HepG2 (cell line): Measurements from ENCODE around the gene COASY. TPM values are rescaled to one million over a fixed set of nuclear protein-coding genes. Genes with fewer than 3 reads are reported as not detected.
A peak's percentile ranks its signal among the peaks of the same experiment; 100 is the strongest.

Source experiments
- ATF1 ChIP-seq: IDR thresholded peaks from 2 replicates; pipeline ENCODE4 v1.6.1; 2016; ENCODE audit warnings: mild to moderate bottlenecking, control low read depth
- FOXA1 ChIP-seq, 2 experiments: fragments of 450-650 bp in 1 of 2; sonication (generic) in 1 of 2; formaldehyde crosslinking in 1 of 2; IDR thresholded peaks; 2 replicates each; pipeline versions ENCODE4 v1.4.0 to v1.6.1; 2016 to 2020; ENCODE audit warnings: missing genetic modification reagents in 1 of 2
- FOXJ3 ChIP-seq: sonication (generic); formaldehyde crosslinking; IDR thresholded peaks from 2 replicates; pipeline ENCODE4 v1.4.0; 2020; ENCODE audit warnings: missing genetic modification reagents, mild to moderate bottlenecking, borderline replicate concordance
- FOXP4 ChIP-seq: sonication (generic); formaldehyde crosslinking; IDR thresholded peaks from 2 replicates; pipeline ENCODE4 v1.4.0; 2020; ENCODE audit warnings: missing genetic modification reagents
- GABPA ChIP-seq, 2 experiments: IDR thresholded peaks; 2 replicates each; pipeline ENCODE4 v1.6.1; 2011 to 2016; ENCODE audit warnings: low read depth in 2 of 2, low read length in 1 of 2, missing biosample characterization in 1 of 2, missing genetic modification characterization in 1 of 2
- HDAC2 ChIP-seq: sonication (generic); formaldehyde crosslinking; IDR thresholded peaks from 2 replicates; pipeline ENCODE4 v1.4.0; 2020; ENCODE audit warnings: missing genetic modification reagents
- KDM4B ChIP-seq: sonication (generic); formaldehyde crosslinking; IDR thresholded peaks from 2 replicates; pipeline ENCODE4 v1.4.0; 2020; ENCODE audit warnings: missing genetic modification reagents
- RAD21 ChIP-seq: fragments of 450-650 bp; formaldehyde crosslinking; IDR thresholded peaks from 2 replicates; pipeline ENCODE4 v1.5.0; 2020; ENCODE audit warnings: mild to moderate bottlenecking
- TEAD3 ChIP-seq: optimal IDR thresholded peaks from 2 replicates; pipeline ENCODE3; 2016; ENCODE audit warnings: borderline replicate concordance
- ZKSCAN5 ChIP-seq: sonication (generic); formaldehyde crosslinking; IDR thresholded peaks from 2 replicates; pipeline ENCODE4 v1.5.1; 2020; ENCODE audit warnings: mild to moderate bottlenecking, missing genetic modification reagents
- ZNF354B ChIP-seq: sonication (generic); formaldehyde crosslinking; IDR thresholded peaks from 2 replicates; pipeline ENCODE4 v1.8.0; 2022; ENCODE audit warnings: mild to moderate bottlenecking, missing genetic modification reagents
- ZNF672 ChIP-seq: sonication (generic); formaldehyde crosslinking; IDR thresholded peaks from 2 replicates; pipeline ENCODE4 v1.8.1; 2022; ENCODE audit warnings: missing genetic modification reagents
- ZNF768 ChIP-seq: sonication (generic); formaldehyde crosslinking; IDR thresholded peaks from 2 replicates; pipeline ENCODE4 v1.4.0; 2020; ENCODE audit warnings: missing genetic modification reagents
- ZNF83 ChIP-seq: sonication (generic); formaldehyde crosslinking; IDR thresholded peaks from 2 replicates; pipeline ENCODE4 v1.4.0; 2020; ENCODE audit warnings: missing genetic modification reagents, mild to moderate bottlenecking, borderline replicate concordance
- ZSCAN9 ChIP-seq: IDR thresholded peaks from 2 replicates; pipeline ENCODE4 v1.6.1; 2016; ENCODE audit warnings: borderline replicate concordance
- polyA plus RNA-seq, 8 experiments: library from polyadenylated mRNA; depleted of rRNA in 3 of 8; stranded (reverse) in 7 of 8; unstranded in 1 of 8; fragments of >200 nt; fragmentation: Illumina TruSeq in 4 of 8; extraction: Trizol in 4 of 8; gene quantifications; 2 replicates each; pipeline versions ENCODE4 v1.2.1 to v1.2.3, GENCODE V29; 2011 to 2016; ENCODE audit warnings: low read depth in 4 of 8, missing spikeins in 1 of 8, mixed read lengths in 1 of 8; ENCODE audit not compliant: insufficient read depth in 1 of 8
- total RNA-seq, 5 experiments: library from RNA; depleted of rRNA; stranded (reverse); fragments of >200 nt; fragmentation: Illumina TruSeq; extraction: Trizol; gene quantifications; 2 replicates each; pipeline ENCODE4 v1.2.3, GENCODE V29; 2016; ENCODE audit warnings: low read depth in 1 of 5
- TF ChIP-seq, protein P1 (sequence below): sonication (generic); formaldehyde crosslinking; IDR thresholded peaks from 2 replicates; pipeline ENCODE4 v1.5.0; 2020; ENCODE audit warnings: mild to moderate bottlenecking, missing genetic modification reagents, moderate library complexity
- TF ChIP-seq, protein P2 (sequence below): sonication (generic); formaldehyde crosslinking; IDR thresholded peaks from 2 replicates; pipeline ENCODE4 v1.4.0; 2020; ENCODE audit warnings: missing genetic modification reagents, mild to moderate bottlenecking, borderline replicate concordance
- TF ChIP-seq, protein P3 (sequence below): sonication (generic); formaldehyde crosslinking; IDR thresholded peaks from 2 replicates; pipeline ENCODE4 v1.8.0; 2022; ENCODE audit warnings: mild to moderate bottlenecking, missing genetic modification reagents, borderline replicate concordance

The COASY gene
- total and polyA plus RNA-seq, 2 of the 13 experiments (the other 11 are each of a cell fraction or from before 2014, with no cell fraction given): 90.7 to 125 TPM

GRCh38 chr17:42578282-42578869 is 16.4 kb downstream of the COASY start (continued):
- TF ChIP-seq, protein P1, sequence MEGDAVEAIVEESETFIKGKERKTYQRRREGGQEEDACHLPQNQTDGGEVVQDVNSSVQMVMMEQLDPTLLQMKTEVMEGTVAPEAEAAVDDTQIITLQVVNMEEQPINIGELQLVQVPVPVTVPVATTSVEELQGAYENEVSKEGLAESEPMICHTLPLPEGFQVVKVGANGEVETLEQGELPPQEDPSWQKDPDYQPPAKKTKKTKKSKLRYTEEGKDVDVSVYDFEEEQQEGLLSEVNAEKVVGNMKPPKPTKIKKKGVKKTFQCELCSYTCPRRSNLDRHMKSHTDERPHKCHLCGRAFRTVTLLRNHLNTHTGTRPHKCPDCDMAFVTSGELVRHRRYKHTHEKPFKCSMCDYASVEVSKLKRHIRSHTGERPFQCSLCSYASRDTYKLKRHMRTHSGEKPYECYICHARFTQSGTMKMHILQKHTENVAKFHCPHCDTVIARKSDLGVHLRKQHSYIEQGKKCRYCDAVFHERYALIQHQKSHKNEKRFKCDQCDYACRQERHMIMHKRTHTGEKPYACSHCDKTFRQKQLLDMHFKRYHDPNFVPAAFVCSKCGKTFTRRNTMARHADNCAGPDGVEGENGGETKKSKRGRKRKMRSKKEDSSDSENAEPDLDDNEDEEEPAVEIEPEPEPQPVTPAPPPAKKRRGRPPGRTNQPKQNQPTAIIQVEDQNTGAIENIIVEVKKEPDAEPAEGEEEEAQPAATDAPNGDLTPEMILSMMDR (CRISPR knock-in tag): peak; percentile 87
- TF ChIP-seq HDAC2 (0 out of 2 replicates have a peak, but pooled peaks have one; percentile 5), ZSCAN9 (0 out of 2 replicates have a peak, but pooled peaks have one; percentile 4), ZNF768 (CRISPR knock-in tag) (0 out of 2 replicates have a peak, but pooled peaks have one; percentile 2), GABPA (IDR thresholded peaks at IDR 0.05; ENCODE audit: low read depth, low read length) (0 out of 2 replicates have a peak, but pooled peaks have one; percentile 15), GABPA (CRISPR knock-in tag; IDR thresholded peaks at IDR 0.05; ENCODE audit: low read depth) (no peak), KDM4B (CRISPR knock-in tag) (no peak), ATF1 (0 out of 2 replicates have a peak, but pooled peaks have one; percentile 4), FOXP4 (CRISPR knock-in tag) (no peak; the same call in none of the 2 replicates), FOXJ3 (CRISPR knock-in tag) (0 out of 2 replicates have a peak, but pooled peaks have one; percentile 3), ZNF672 (no peak), ZKSCAN5 (CRISPR knock-in tag) (0 out of 2 replicates have a peak, but pooled peaks have one; percentile 40), FOXA1 (IDR thresholded peaks at IDR 0.05) (no peak), FOXA1 (CRISPR knock-in tag; IDR thresholded peaks at IDR 0.05) (peak; percentile 52; the same call in 1 of the 2 replicates), TEAD3 (peak; percentile 27), ZNF83 (CRISPR knock-in tag) (0 out of 2 replicates have a peak, but pooled peaks have one; percentile 24), ZNF354B (peak; percentile 68; the same call in 1 of the 2 replicates), RAD21 (CRISPR knock-in tag) (peak; percentile 80)
- TF ChIP-seq, protein P2, sequence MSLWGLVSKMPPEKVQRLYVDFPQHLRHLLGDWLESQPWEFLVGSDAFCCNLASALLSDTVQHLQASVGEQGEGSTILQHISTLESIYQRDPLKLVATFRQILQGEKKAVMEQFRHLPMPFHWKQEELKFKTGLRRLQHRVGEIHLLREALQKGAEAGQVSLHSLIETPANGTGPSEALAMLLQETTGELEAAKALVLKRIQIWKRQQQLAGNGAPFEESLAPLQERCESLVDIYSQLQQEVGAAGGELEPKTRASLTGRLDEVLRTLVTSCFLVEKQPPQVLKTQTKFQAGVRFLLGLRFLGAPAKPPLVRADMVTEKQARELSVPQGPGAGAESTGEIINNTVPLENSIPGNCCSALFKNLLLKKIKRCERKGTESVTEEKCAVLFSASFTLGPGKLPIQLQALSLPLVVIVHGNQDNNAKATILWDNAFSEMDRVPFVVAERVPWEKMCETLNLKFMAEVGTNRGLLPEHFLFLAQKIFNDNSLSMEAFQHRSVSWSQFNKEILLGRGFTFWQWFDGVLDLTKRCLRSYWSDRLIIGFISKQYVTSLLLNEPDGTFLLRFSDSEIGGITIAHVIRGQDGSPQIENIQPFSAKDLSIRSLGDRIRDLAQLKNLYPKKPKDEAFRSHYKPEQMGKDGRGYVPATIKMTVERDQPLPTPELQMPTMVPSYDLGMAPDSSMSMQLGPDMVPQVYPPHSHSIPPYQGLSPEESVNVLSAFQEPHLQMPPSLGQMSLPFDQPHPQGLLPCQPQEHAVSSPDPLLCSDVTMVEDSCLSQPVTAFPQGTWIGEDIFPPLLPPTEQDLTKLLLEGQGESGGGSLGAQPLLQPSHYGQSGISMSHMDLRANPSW (CRISPR knock-in tag): peak; percentile 17; the same call in 1 of the 2 replicates
- TF ChIP-seq, protein P3, sequence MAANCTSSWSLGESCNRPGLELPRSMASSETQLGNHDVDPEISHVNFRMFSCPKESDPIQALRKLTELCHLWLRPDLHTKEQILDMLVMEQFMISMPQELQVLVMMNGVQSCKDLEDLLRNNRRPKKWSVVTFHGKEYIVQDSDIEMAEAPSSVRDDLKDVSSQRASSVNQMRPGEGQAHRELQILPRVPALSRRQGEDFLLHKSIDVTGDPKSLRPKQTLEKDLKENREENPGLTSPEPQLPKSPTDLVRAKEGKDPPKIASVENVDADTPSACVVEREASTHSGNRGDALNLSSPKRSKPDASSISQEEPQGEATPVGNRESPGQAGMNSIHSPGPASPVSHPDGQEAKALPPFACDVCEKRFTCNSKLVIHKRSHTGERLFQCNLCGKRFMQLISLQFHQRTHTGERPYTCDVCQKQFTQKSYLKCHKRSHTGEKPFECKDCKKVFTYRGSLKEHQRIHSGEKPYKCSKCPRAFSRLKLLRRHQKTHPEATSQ: 0 out of 2 replicates have a peak, but pooled peaks have one; percentile 48
